H1 (cell line): ENCODE data around the gene DTNB. TPM values are rescaled to one million over a fixed set of nuclear protein-coding genes. Genes with fewer than 3 reads are reported as not detected.

Source experiments
- CTCF ChIA-PET: fragments of 300-600 bp; sonication (Branson Sonifier 250); formaldehyde crosslinking; loops from one replicate; lab custom pipeline; 2021; ENCODE audit not compliant: partially characterized antibody; lab: Charles Lee
- POLR2A ChIA-PET: fragments of 300-600 bp; sonication (Branson Sonifier 250); formaldehyde crosslinking; loops from one replicate; lab custom pipeline; 2021; ENCODE audit warnings: inconsistent platforms; ENCODE audit not compliant: partially characterized antibody; lab: Charles Lee
- DNase-seq, 2 experiments: peaks; one replicate each; pipeline versions ENCODE4 v3.0.0 to v3.0.0-alpha.2; 2010 to 2022; ENCODE audit warnings: low spot score in 2 of 2, low read depth in 1 of 2, mixed read lengths in 1 of 2
- FAIRE-seq: peaks from 2 replicates; lab custom pipeline; 2011; peaks lifted over from hg19 to GRCh38; lab: Jason Lieb, UNC
- H2AFZ ChIP-seq: 2 replicates; pipeline ENCODE4 v1.8.1; 2012; ENCODE audit warnings: low read length, inconsistent platforms
- H2AK5ac ChIP-seq: 2 replicates; pipeline ENCODE4 v1.6.1; 2013; ENCODE audit warnings: low read depth, low read length
- H2BK120ac ChIP-seq: replicated peaks from 2 replicates; pipeline ENCODE3; 2013; ENCODE audit warnings: low read depth, low read length, inconsistent platforms
- H2BK12ac ChIP-seq: 2 replicates; pipeline ENCODE4 v1.6.1; 2013; ENCODE audit warnings: low read depth, low read length
- H2BK15ac ChIP-seq: 2 replicates; pipeline ENCODE4 v1.6.1; 2013; ENCODE audit warnings: low read length
- H2BK20ac ChIP-seq: 2 replicates; pipeline ENCODE4 v1.6.1; 2013; ENCODE audit warnings: low read length
- H2BK5ac ChIP-seq: 2 replicates; pipeline ENCODE4 v1.6.1; 2013; ENCODE audit warnings: low read depth, low read length
- H3K14ac ChIP-seq: 2 replicates; pipeline ENCODE4 v1.6.1; 2013; ENCODE audit warnings: inconsistent platforms; ENCODE audit not compliant: insufficient read length
- H3K18ac ChIP-seq: 2 replicates; pipeline ENCODE4 v1.6.1; 2013; ENCODE audit warnings: low read length; ENCODE audit errors: extremely low read depth
- H3K23ac ChIP-seq: 2 replicates; pipeline ENCODE4 v1.6.1; 2013; ENCODE audit warnings: inconsistent platforms; ENCODE audit not compliant: insufficient read length
- H3K23me2 ChIP-seq: 2 replicates; pipeline ENCODE4 v1.6.1; 2013; ENCODE audit warnings: low read depth, low read length
- H3K27ac ChIP-seq: 2 replicates; pipeline ENCODE4 v1.6.1; 2011; ENCODE audit warnings: low read depth, low read length, inconsistent platforms
- H3K27me3 ChIP-seq, 4 experiments: replicated peaks in 1 of 4; 1 replicate in 1 of 4; 2 replicates in 3 of 4; pipeline versions ENCODE4 v1.6.1 to v1.8.1; 2011 to 2013; ENCODE audit warnings: low read length in 3 of 4, mild to moderate bottlenecking in 3 of 4, inconsistent platforms in 2 of 4, mixed read lengths in 2 of 4, moderate library complexity in 1 of 4; ENCODE audit not compliant: control insufficient read depth in 3 of 4, insufficient read depth in 3 of 4; ENCODE audit errors: extremely low read depth in 1 of 4
- H3K36me3 ChIP-seq, 4 experiments: 2 replicates each; pipeline versions ENCODE4 v1.6.1 to v1.8.1; 2011 to 2013; ENCODE audit warnings: mild to moderate bottlenecking in 4 of 4, low read length in 3 of 4, moderate library complexity in 2 of 4, control low read depth in 1 of 4, inconsistent platforms in 1 of 4; ENCODE audit not compliant: insufficient read depth in 4 of 4, control insufficient read depth in 2 of 4
- H3K4ac ChIP-seq: replicated peaks from 2 replicates; pipeline ENCODE3; 2013; ENCODE audit warnings: low read length, low read depth, mixed read lengths, inconsistent platforms; ENCODE audit not compliant: insufficient read length
- H3K4me1 ChIP-seq, 4 experiments: replicated peaks in 1 of 4; 1 replicate in 1 of 4; 2 replicates in 3 of 4; pipeline versions ENCODE4 v1.6.1 to v1.8.1; 2011 to 2013; ENCODE audit warnings: low read length in 3 of 4, inconsistent platforms in 2 of 4, mixed read lengths in 1 of 4; ENCODE audit not compliant: insufficient read depth in 4 of 4, control insufficient read depth in 3 of 4
- H3K4me2 ChIP-seq, 2 experiments: 2 replicates each; pipeline versions ENCODE4 v1.6.1 to v1.8.1; 2011 to 2013; ENCODE audit warnings: low read depth in 2 of 2, low read length in 2 of 2, control low read depth in 1 of 2, inconsistent platforms in 1 of 2, mild to moderate bottlenecking in 1 of 2; ENCODE audit not compliant: insufficient read depth in 1 of 2
- H3K4me3 ChIP-seq, 4 experiments: fragments of 200-600, 300-600 bp in 1 of 4; sonication (generic), shearing (Covaris generic), sonication (Bioruptor Twin) in 1 of 4; 2 replicates each; pipeline versions ENCODE4 v1.5.1 to v1.8.1; 2011 to 2016; ENCODE audit warnings: low read length in 4 of 4, low read depth in 3 of 4, control low read depth in 2 of 4, inconsistent platforms in 2 of 4, mild to moderate bottlenecking in 2 of 4, mixed read lengths in 1 of 4, moderate library complexity in 1 of 4; ENCODE audit not compliant: insufficient read depth in 2 of 4; ENCODE audit errors: extremely low read depth in 1 of 4
- H3K56ac ChIP-seq: replicated peaks from 2 replicates; pipeline ENCODE3; 2013; ENCODE audit warnings: low read depth, mild to moderate bottlenecking, mixed read lengths, low read length, inconsistent platforms; ENCODE audit not compliant: insufficient read length
- H3K79me1 ChIP-seq: 2 replicates; pipeline ENCODE4 v1.6.1; 2013; ENCODE audit warnings: low read depth, low read length, control low read depth
- H3K79me2 ChIP-seq, 2 experiments: 2 replicates each; pipeline versions ENCODE4 v1.6.1 to v1.8.1; 2012 to 2013; ENCODE audit warnings: low read length in 2 of 2, mild to moderate bottlenecking in 2 of 2, inconsistent platforms in 1 of 2; ENCODE audit not compliant: insufficient read depth in 2 of 2, control insufficient read depth in 1 of 2
- H3K9ac ChIP-seq, 4 experiments: replicated peaks in 1 of 4; 1 replicate in 1 of 4; 2 replicates in 3 of 4; pipeline versions ENCODE4 v1.6.1 to v1.8.1; 2011 to 2013; ENCODE audit warnings: low read depth in 3 of 4, low read length in 3 of 4, control low read depth in 2 of 4, mild to moderate bottlenecking in 2 of 4, moderate library complexity in 2 of 4, inconsistent platforms in 1 of 4; ENCODE audit errors: extremely low read depth in 1 of 4
- H3K9me3 ChIP-seq, 2 experiments: 2 replicates each; pipeline versions ENCODE4 v1.6.1 to v1.8.1; 2012 to 2013; ENCODE audit warnings: mild to moderate bottlenecking in 2 of 2, moderate library complexity in 2 of 2, control low read depth in 1 of 2, inconsistent platforms in 1 of 2, low read depth in 1 of 2, low read length in 1 of 2, mixed read lengths in 1 of 2; ENCODE audit not compliant: insufficient read depth in 2 of 2
- H4K20me1 ChIP-seq, 2 experiments: replicated peaks in 1 of 2; 2 replicates each; pipeline versions ENCODE3 to v1.8.1; 2011 to 2013; ENCODE audit warnings: inconsistent platforms in 2 of 2, low read length in 2 of 2, mild to moderate bottlenecking in 1 of 2; ENCODE audit not compliant: insufficient read depth in 2 of 2, control insufficient read depth in 1 of 2
- H4K5ac ChIP-seq: 2 replicates; pipeline ENCODE4 v1.6.1; 2013; ENCODE audit warnings: low read length, low read depth, mixed read lengths, inconsistent platforms; ENCODE audit not compliant: insufficient read length
- H4K8ac ChIP-seq: 2 replicates; pipeline ENCODE4 v1.8.0; 2013; ENCODE audit warnings: mild to moderate bottlenecking, moderate library complexity, low read length, inconsistent platforms; ENCODE audit not compliant: insufficient read depth; ENCODE audit errors: extremely low read depth
- H4K91ac ChIP-seq: replicated peaks from 2 replicates; pipeline ENCODE3; 2013; ENCODE audit warnings: low read length, mixed read lengths, inconsistent platforms; ENCODE audit not compliant: insufficient read length
- CEBPB ChIP-seq: IDR thresholded peaks from 2 replicates; pipeline ENCODE4 v1.6.1; 2012; ENCODE audit warnings: low read depth, low read length
- CTBP2 ChIP-seq: IDR thresholded peaks from 2 replicates; pipeline ENCODE4 v1.7.0; 2011; ENCODE audit warnings: borderline replicate concordance, mild to moderate bottlenecking, moderate library complexity, mixed read lengths, low read length; ENCODE audit not compliant: insufficient read depth, insufficient read length
- MAFK ChIP-seq: IDR thresholded peaks from 2 replicates; pipeline ENCODE4 v1.6.1; 2012; ENCODE audit warnings: low read depth, mild to moderate bottlenecking, improper control_type of control experiment, low read length
- MAX ChIP-seq: IDR thresholded peaks from 2 replicates; pipeline ENCODE4 v1.6.1; 2012; ENCODE audit warnings: inconsistent platforms
- POLR2AphosphoS5 ChIP-seq: IDR thresholded peaks from 2 replicates; pipeline ENCODE4 v1.6.1; 2011; ENCODE audit warnings: low read depth, low read length
- RAD21 ChIP-seq, 2 experiments: IDR thresholded peaks in 1 of 2; conservative IDR thresholded peaks in 1 of 2; 2 replicates each; pipeline ENCODE4 v1.6.1; 2011; ENCODE audit warnings: low read depth in 2 of 2, low read length in 2 of 2, improper control_type of control experiment in 1 of 2, inconsistent platforms in 1 of 2, mild to moderate bottlenecking in 1 of 2, moderate library complexity in 1 of 2
- SAP30 ChIP-seq: fragments of 300-600 bp; sonication (generic); IDR thresholded peaks from 2 replicates; pipeline ENCODE4 v1.7.1; 2012; ENCODE audit warnings: low read length, moderate library complexity, mild to moderate bottlenecking, inconsistent platforms; ENCODE audit not compliant: insufficient read depth, insufficient replicate concordance
- SIN3A ChIP-seq, 2 experiments: IDR thresholded peaks in 1 of 2; conservative IDR thresholded peaks in 1 of 2; 2 replicates each; pipeline ENCODE4 v1.6.1; 2011 to 2012; ENCODE audit warnings: low read length in 2 of 2, improper control_type of control experiment in 1 of 2, low read depth in 1 of 2, mild to moderate bottlenecking in 1 of 2
- SUZ12 ChIP-seq: fragments of 200-600 bp; sonication (generic); IDR thresholded peaks from 2 replicates; pipeline ENCODE4 v1.6.1; 2012; ENCODE audit warnings: mild to moderate bottlenecking, inconsistent platforms, low read length, moderate library complexity, mixed read lengths
- TAF7 ChIP-seq: optimal IDR thresholded peaks from 2 replicates; pipeline ENCODE3; 2011; ENCODE audit warnings: low read depth, mild to moderate bottlenecking, inconsistent platforms, low read length, moderate library complexity, borderline replicate concordance
- TEAD4 ChIP-seq: IDR thresholded peaks from 2 replicates; pipeline ENCODE4 v1.6.1; 2012; ENCODE audit warnings: low read depth, low read length, inconsistent platforms, mixed read lengths
- YY1 ChIP-seq: IDR thresholded peaks from 2 replicates; pipeline ENCODE4 v1.6.1; 2011; ENCODE audit warnings: low read depth, mild to moderate bottlenecking, low read length
- ZNF274 ChIP-seq: IDR thresholded peaks from 2 replicates; pipeline ENCODE4 v1.7.0; 2012; ENCODE audit warnings: low read length, borderline replicate concordance; ENCODE audit errors: extremely low read depth
- WGBS, 2 experiments: shearing (Covaris generic) in 1 of 2; methylation state at CpG; one replicate each; pipeline versions ENCODE4 v1.1.6 to v1.1.7; 2013 to 2015; ENCODE audit warnings: low lambda C conversion rate in 2 of 2, mixed read lengths in 2 of 2, inconsistent platforms in 1 of 2, low coverage in 1 of 2, missing lambda C conversion rate in 1 of 2; ENCODE audit not compliant: insufficient replicate concordance in 2 of 2, insufficient coverage in 1 of 2, insufficient read length in 1 of 2; ENCODE audit errors: extremely low coverage in 1 of 2, missing lambda C conversion rate in 1 of 2; 5-methylcytosine and 5-hydroxymethylcytosine counted together
- polyA plus RNA-seq, 7 experiments: library from polyadenylated mRNA; depleted of rRNA in 3 of 7; stranded (reverse) in 5 of 7; unstranded in 2 of 7; fragments of >200 nt in 5 of 7; fragments of 200-250 nt in 2 of 7; gene quantifications; 1 replicate in 5 of 7; 2 replicates in 1 of 7; 4 replicates in 1 of 7; pipeline versions ENCODE4 v1.2.1 to v1.2.3, GENCODE V29; 2011 to 2013; ENCODE audit warnings: missing spikeins in 2 of 7, mixed read lengths in 2 of 7
- total RNA-seq: library from RNA; stranded (reverse); fragmentation: NEBNext Ultra II Directional; extraction: Animal tissue kit (Norgen Biotek cat#: 25700); gene quantifications from 2 replicates; pipeline ENCODE4 v1.2.1, GENCODE V29; 2021

Gene DTNB
- total and polyA plus RNA-seq, 2 of the 8 experiments (the other 6 are each of a cell fraction or from before 2014, with no cell fraction given): 39.6 to 49.5 TPM

- Histone ChIP-seq H3K18ac (no peak overlapping the region), H3K23ac (no peak overlapping the region), H2AFZ (no peak overlapping the region), H2BK15ac (no peak overlapping the region), H3K4me2 (no peak overlapping the region), H4K91ac (no peak overlapping the region), H2BK20ac (no peak overlapping the region), H4K5ac (no peak overlapping the region), H3K9me3 (no peaks in the 10 kb centered on the region), H2BK120ac (no peak overlapping the region), H3K27me3 (no peaks in the 10 kb centered on the region), H3K4ac (no peak overlapping the region), H3K23me2 (no peaks in the 10 kb centered on the region), H3K36me3 (peaks cover 0 to 10% (median 3%) of the 10 kb centered on the region in 4 experiments; a peak in 4 of 8 replicates), H3K4me1 (peaks cover 3 to 10% (median 5%) of the 10 kb centered on the region in 4 experiments; a peak in 4 of 7 replicates), H3K4me3 (no peak overlapping the region), H4K20me1 (peaks cover 0 to 2% of the 10 kb centered on the region in 2 experiments), H3K79me1 (no peaks in the 10 kb centered on the region), H4K8ac (no peak overlapping the region), H2BK12ac (no peak overlapping the region), H3K27ac (no peak overlapping the region), H2BK5ac (no peak overlapping the region), H2AK5ac (no peak overlapping the region), H3K14ac (no peak overlapping the region), H3K79me2 (peaks cover 0 to 4% of the 10 kb centered on the region in 2 experiments; a peak in 1 of 4 replicates), H3K9ac (no peak overlapping the region), H3K56ac (no peak overlapping the region)
- 88% methylated on average over 2 of the region's 2 CpGs; no CpG with 5 or more reads in 1 of the 2 experiments for WGBS, 2 experiments
- DNase-seq (no peak), FAIRE-seq (no peak)
- ChIA-PET POLR2A (interaction anchor here (1.8 kb wide), 1 partner anchor 28 kb away, joined by 4 read pairs; no protein-coding TSS in a partner anchor), CTCF (interaction anchor here (2.0 kb wide), 1 partner anchor 12 kb away, joined by 13 read pairs; no protein-coding TSS in a partner anchor)
- no peak for TF ChIP-seq SUZ12
- TF ChIP-seq RAD21 (IDR thresholded peaks at IDR 0.05 in 1 of 2, conservative IDR thresholded peaks at IDR 0.05 in 1 of 2; ENCODE audit: low read depth in 2 of 2, low read length in 2 of 2): no peak
- no peak for TF ChIP-seq ZNF274
- no peak for TF ChIP-seq TAF7
- no peak for TF ChIP-seq CTBP2
- TF ChIP-seq MAFK: no peak
- TF ChIP-seq TEAD4: no peak
- TF ChIP-seq MAX: no peak
- no peak for TF ChIP-seq SIN3A (conservative IDR thresholded peaks at IDR 0.05 in 1 of 2, IDR thresholded peaks at IDR 0.05 in 1 of 2; ENCODE audit: low read depth in 1 of 2, low read length in 2 of 2)
- no peak for TF ChIP-seq CEBPB
- no peak for TF ChIP-seq POLR2AphosphoS5
- no peak for TF ChIP-seq SAP30
- TF ChIP-seq YY1: no peak
Measured at GRCh38 chr2:25618676-25619075, 54.7 kb downstream of the DTNB start.
